DOHH2 (cell line): ENCODE data around the gene DYNC1I1.

ENCODE experiments used
- CTCF ChIP-seq: fragments of 200-600 bp; sonication (generic); IDR thresholded peaks from one replicate; pipeline ENCODE4 v1.5.1; 2014; ENCODE audit warnings: antibody characterized with exemption, mild to moderate bottlenecking, low read depth, low read length; ENCODE audit not compliant: poor library complexity, severe bottlenecking
- EZH2phosphoT487 ChIP-seq: fragments of 200-600 bp; sonication (generic); IDR thresholded peaks from 2 replicates; pipeline ENCODE4 v1.6.1; 2017; ENCODE audit warnings: borderline replicate concordance, mild to moderate bottlenecking, antibody characterized with exemption, low read length, moderate library complexity, mixed read lengths

GRCh38 chr7:95999481-95999880 is 227.1 kb downstream of the DYNC1I1 start:
- no peak for TF ChIP-seq CTCF
- TF ChIP-seq EZH2phosphoT487 = no peak
